Measurements from ENCODE around the gene RLBP1.

DNA sequence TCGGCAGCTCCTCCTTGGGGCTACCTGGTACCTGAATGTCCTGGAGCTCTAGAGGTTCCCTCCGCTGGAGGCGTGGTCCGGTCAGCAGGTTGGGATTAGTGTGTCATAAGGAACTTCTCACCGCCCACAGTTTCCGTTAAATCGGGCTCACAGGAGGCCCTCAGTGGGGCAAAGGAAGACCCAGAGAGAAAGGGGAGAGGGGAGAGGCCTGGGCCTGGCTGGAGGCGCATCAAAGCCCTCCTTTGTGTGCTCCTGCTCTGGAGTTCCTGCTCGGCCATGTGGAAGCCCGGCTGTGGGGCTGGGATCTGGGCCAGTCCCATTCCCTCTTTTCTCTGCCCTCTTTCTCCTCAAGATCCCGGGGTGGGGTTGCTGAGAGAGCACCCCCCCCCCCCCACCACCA is at the start of gene RLBP1:
- TF ChIP-seq POLR2A (IDR thresholded peaks at IDR 0.05) = no peak
- TF ChIP-seq CTCF (IDR thresholded peaks at IDR 0.05) = no peak
- no peak for TF ChIP-seq POLR2AphosphoS5 (IDR thresholded peaks at IDR 0.05)

Measured in upper lobe of left lung (tissue), 4 donors.